Erythroblast (primary cell): ENCODE results near the gene SLC18A2.

Source experiments
- GATA1 ChIP-seq: IDR thresholded peaks from 2 replicates; pipeline ENCODE4 v1.6.1; 2011; ENCODE audit warnings: low read depth, mild to moderate bottlenecking, control low read depth, low read length, moderate library complexity
- POLR2A ChIP-seq: IDR thresholded peaks from 2 replicates; pipeline ENCODE4 v1.6.1; 2011; ENCODE audit warnings: mild to moderate bottlenecking, low read length

DNA sequence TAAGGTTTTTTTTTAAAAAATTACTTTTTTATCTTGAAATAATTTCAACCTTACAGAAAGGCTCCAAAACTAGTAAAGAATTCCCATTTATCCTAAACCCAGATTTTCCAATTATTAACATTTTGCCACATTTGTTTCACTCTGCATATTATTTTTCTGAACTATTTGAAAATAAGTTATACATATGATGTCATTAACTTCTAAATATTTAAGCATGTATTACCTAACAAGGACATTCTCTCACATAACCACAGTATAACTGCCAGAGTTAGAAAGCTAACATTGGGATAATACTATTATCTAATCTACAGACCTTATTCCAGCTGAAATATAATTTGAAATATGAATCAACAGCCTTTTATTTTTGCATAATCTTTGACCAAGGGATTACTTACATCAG lies 65.8 kb downstream of the SLC18A2 start:
- TF ChIP-seq POLR2A (no peak), GATA1 (no peak)
